OCI-LY1 (cell line): Measurements from ENCODE around the gene CAMP.

Source experiments
- H2AFZ ChIP-seq: fragments of 200-600 bp; sonication (generic), shearing (Covaris generic); 2 replicates; pipeline ENCODE4 v1.6.0; 2014; ENCODE audit warnings: antibody characterized with exemption, mild to moderate bottlenecking, low read length
- H3F3A ChIP-seq: fragments of 200-600 bp; sonication (generic), shearing (Covaris generic); 2 replicates; pipeline ENCODE4 v1.6.0; 2014; ENCODE audit warnings: mild to moderate bottlenecking, antibody characterized with exemption, low read length, moderate library complexity; ENCODE audit not compliant: insufficient read depth
- H3K27ac ChIP-seq: fragments of 200-600 bp; sonication (generic); 2 replicates; pipeline ENCODE4 v1.5.1; 2014; ENCODE audit warnings: low read length, mixed run types, mild to moderate bottlenecking, low read depth; ENCODE audit not compliant: poor library complexity, severe bottlenecking
- H3K27me3 ChIP-seq: fragments of 200-600 bp; sonication (generic); 2 replicates; pipeline ENCODE4 v1.6.0; 2014; ENCODE audit warnings: antibody characterized with exemption, mild to moderate bottlenecking, low read length, moderate library complexity; ENCODE audit not compliant: insufficient read depth
- H3K36me3 ChIP-seq: fragments of 200-600 bp; sonication (generic); 2 replicates; pipeline ENCODE4 v1.6.1; 2014; ENCODE audit warnings: mild to moderate bottlenecking, antibody characterized with exemption, low read length, moderate library complexity, mixed read lengths; ENCODE audit not compliant: insufficient read depth
- H3K4me1 ChIP-seq: fragments of 200-600 bp; sonication (generic); 2 replicates; pipeline ENCODE4 v1.5.1; 2014; ENCODE audit warnings: mild to moderate bottlenecking, low read length, moderate library complexity; ENCODE audit not compliant: insufficient read depth, severe bottlenecking
- H3K4me2 ChIP-seq: fragments of 200-600 bp; sonication (generic), shearing (Covaris generic); 2 replicates; pipeline ENCODE4 v1.6.1; 2014; ENCODE audit warnings: low read length
- H3K4me3 ChIP-seq: fragments of 200-600 bp; sonication (generic); 2 replicates; pipeline ENCODE4 v1.5.1; 2014; ENCODE audit warnings: low read length, low read depth, mild to moderate bottlenecking, mixed read lengths; ENCODE audit not compliant: poor library complexity, severe bottlenecking
- H3K79me2 ChIP-seq: fragments of 200-600 bp; shearing (Covaris generic); 2 replicates; pipeline ENCODE4 v1.6.1; 2016; ENCODE audit warnings: mixed run types, low read length, mixed read lengths; ENCODE audit not compliant: insufficient read depth
- H3K9ac ChIP-seq: fragments of 200-600 bp; sonication (generic), shearing (Covaris generic); 2 replicates; pipeline ENCODE4 v1.6.1; 2014; ENCODE audit warnings: mild to moderate bottlenecking, low read length, mixed read lengths
- H3K9me2 ChIP-seq: fragments of 200-600 bp; sonication (generic), shearing (Covaris generic); 2 replicates; pipeline ENCODE4 v1.6.1; 2014; ENCODE audit warnings: low read depth, mild to moderate bottlenecking, low read length, mixed read lengths
- H3K9me3 ChIP-seq: fragments of 200-600 bp; shearing (Covaris generic); 2 replicates; pipeline ENCODE4 v1.6.1; 2014; ENCODE audit warnings: low read length, mixed read lengths
- H4K20me1 ChIP-seq: fragments of 200-600 bp; sonication (generic), shearing (Covaris generic); 2 replicates; pipeline ENCODE4 v1.6.0; 2016; ENCODE audit warnings: mild to moderate bottlenecking, low read length; ENCODE audit not compliant: insufficient read depth
- EZH2 ChIP-seq: fragments of 200-600 bp; sonication (generic), shearing (Covaris generic); IDR thresholded peaks from 2 replicates; pipeline ENCODE4 v1.8.0; 2017; ENCODE audit warnings: borderline replicate concordance, mixed run types, mild to moderate bottlenecking, antibody characterized with exemption, low read length, moderate library complexity, mixed read lengths
- TF ChIP-seq, protein P1 (sequence below): fragments of 200-600 bp; sonication (generic), shearing (Covaris generic); IDR thresholded peaks from 2 replicates; pipeline ENCODE4 v1.5.1; 2017; ENCODE audit warnings: mild to moderate bottlenecking, antibody characterized with exemption, low read length, moderate library complexity, mixed read lengths

Gene CAMP, protein sequence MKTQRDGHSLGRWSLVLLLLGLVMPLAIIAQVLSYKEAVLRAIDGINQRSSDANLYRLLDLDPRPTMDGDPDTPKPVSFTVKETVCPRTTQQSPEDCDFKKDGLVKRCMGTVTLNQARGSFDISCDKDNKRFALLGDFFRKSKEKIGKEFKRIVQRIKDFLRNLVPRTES

DNA sequence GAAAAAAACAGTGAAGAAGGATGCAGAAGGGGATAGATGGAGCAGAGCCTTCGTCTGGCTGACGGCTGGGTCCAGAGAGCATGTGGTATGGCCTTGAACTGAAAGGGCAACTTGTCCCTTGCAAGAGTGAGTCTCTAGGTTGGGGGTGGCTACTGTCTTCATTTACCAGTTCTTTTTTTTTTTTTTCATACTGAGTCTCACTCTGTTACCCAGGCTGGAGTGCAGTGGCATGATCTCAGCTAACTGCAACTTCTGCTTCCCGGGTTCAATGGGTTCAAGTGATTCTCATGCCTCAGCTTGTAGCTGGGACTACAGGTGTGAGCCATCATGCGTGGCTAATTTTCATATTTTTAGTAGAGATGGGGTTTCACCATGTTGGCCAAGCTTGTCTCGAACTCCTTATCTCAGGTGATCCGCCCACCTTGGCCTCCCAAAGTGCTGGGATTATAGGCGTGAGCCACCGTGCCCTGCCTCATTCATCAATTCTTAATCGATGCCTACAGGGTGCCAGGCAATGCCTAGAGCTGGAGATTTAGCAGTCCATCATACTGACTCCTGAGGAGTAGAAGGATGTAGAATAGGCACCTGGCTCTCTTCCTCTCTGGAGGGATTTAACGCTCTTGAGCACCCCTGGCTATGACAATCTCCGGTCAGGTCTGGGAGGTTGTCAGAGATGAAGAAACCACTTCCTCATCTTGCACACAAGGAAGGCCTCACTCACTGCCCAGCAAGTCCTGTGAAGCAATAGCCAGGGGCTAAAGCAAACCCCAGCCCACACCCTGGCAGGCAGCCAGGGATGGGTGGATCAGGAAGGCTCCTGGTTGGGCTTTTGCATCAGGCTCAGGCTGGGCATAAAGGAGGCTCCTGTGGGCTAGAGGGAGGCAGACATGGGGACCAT lies at the start of gene CAMP:
TSS of gene CAMP (plus strand) at position 880 of the 898 bp plus-strand sequence. CDS start at position 897, 17 bp downstream.
- Histone ChIP-seq H3K4me1 (peaks cover 56% of the 10 kb centered on the region), H3K27me3 (no peaks in the 10 kb centered on the region), H2AFZ (no peak within 1 kb of the TSS), H3K4me2 (peak within 1 kb of the TSS; percentile 52), H3K4me3 (peak within 1 kb of the TSS; percentile 30), H3K36me3 (no peaks in the 10 kb centered on the region), H3K9ac (peak within 1 kb of the TSS; percentile 47; the same call in 1 of the 2 replicates), H3K9me2 (no peaks in the 10 kb centered on the region), H3K27ac (peak within 1 kb of the TSS; percentile 96), H3F3A (no peaks in the 10 kb centered on the region; the same call in 1 of the 2 replicates), H3K79me2 (no peaks in the 10 kb centered on the region), H3K9me3 (no peaks in the 10 kb centered on the region), H4K20me1 (no peaks in the 10 kb centered on the region)
- TF ChIP-seq EZH2, result no peak
- TF ChIP-seq, protein P1, sequence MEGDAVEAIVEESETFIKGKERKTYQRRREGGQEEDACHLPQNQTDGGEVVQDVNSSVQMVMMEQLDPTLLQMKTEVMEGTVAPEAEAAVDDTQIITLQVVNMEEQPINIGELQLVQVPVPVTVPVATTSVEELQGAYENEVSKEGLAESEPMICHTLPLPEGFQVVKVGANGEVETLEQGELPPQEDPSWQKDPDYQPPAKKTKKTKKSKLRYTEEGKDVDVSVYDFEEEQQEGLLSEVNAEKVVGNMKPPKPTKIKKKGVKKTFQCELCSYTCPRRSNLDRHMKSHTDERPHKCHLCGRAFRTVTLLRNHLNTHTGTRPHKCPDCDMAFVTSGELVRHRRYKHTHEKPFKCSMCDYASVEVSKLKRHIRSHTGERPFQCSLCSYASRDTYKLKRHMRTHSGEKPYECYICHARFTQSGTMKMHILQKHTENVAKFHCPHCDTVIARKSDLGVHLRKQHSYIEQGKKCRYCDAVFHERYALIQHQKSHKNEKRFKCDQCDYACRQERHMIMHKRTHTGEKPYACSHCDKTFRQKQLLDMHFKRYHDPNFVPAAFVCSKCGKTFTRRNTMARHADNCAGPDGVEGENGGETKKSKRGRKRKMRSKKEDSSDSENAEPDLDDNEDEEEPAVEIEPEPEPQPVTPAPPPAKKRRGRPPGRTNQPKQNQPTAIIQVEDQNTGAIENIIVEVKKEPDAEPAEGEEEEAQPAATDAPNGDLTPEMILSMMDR, result no peak

DNA sequence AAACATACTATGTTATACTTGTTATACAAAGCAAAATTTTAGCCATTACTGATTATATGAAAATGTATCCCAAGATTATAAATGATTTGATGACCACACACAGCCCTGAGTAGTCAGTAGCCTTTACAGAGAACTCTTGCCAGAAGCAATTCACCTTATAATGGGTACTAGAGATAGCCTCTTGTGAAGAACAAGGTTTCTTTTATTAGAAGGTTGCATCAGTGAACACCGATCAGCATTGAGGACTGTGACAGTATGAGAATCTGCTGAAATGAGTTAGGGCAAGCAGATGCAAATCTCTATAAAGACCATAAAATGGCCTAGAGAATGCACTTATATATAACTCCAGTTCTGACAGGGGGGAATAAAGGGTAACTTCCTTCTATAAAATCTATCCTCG lies 45.2 kb upstream of the CAMP start:
- H2AFZ ChIP-seq, result no peak overlapping the region
- H3F3A ChIP-seq, result no peaks in the 10 kb centered on the region
- no peaks in the 10 kb centered on the region for H4K20me1 ChIP-seq
- H3K4me1 ChIP-seq, result no peaks in the 10 kb centered on the region
- H3K4me3 ChIP-seq, result no peak overlapping the region
- no peak overlapping the region for H3K27ac ChIP-seq
- H3K36me3 ChIP-seq, result peaks cover 99% of the 10 kb centered on the region
- H3K9ac ChIP-seq, result no peak overlapping the region
- no peak overlapping the region for H3K4me2 ChIP-seq
- H3K79me2 ChIP-seq, result no peaks in the 10 kb centered on the region
- TF ChIP-seq EZH2, result no peak
- TF ChIP-seq, protein P1, result no peak
- no peaks in the 10 kb centered on the region for H3K9me2 ChIP-seq
- H3K9me3 ChIP-seq, result no peaks in the 10 kb centered on the region
- no peaks in the 10 kb centered on the region for H3K27me3 ChIP-seq

DNA sequence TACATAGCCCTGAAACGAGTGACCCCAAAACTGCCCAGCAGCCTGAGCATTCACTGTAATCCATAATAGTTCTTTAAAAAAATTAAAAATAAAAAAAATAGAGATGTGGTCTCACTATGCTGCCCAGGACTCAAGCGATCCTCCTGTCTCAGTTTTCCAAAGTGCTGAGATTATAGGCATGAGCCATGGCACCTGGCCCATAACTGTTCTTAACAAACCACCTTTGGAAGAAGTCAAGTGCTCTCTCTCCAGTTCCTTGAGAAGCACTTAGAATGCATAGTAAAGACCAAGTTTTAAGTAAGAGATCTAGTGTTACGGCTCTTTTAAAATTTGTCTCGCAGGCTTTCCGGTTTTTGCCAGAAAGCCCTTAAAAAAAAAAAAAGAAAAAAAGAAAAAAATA lies 43.3 kb upstream of the CAMP start:
- Histone ChIP-seq H3K4me2 (no peak overlapping the region), H3K27me3 (no peaks in the 10 kb centered on the region), H3K27ac (no peak overlapping the region), H3K9ac (no peak overlapping the region), H2AFZ (no peak overlapping the region), H3K9me3 (no peaks in the 10 kb centered on the region), H3K4me1 (no peaks in the 10 kb centered on the region), H3F3A (no peaks in the 10 kb centered on the region), H3K79me2 (no peaks in the 10 kb centered on the region), H3K36me3 (peaks cover 99% of the 10 kb centered on the region), H4K20me1 (no peaks in the 10 kb centered on the region), H3K9me2 (no peaks in the 10 kb centered on the region), H3K4me3 (no peak overlapping the region)
- TF ChIP-seq EZH2, result no peak
- TF ChIP-seq, protein P1, result no peak
